MM.1S (cell line): ENCODE results near the gene LAMTOR1.

Source experiments
- DNase-seq: peaks from one replicate; pipeline ENCODE4 v3.0.0-alpha.2; 2015
- H2AFZ ChIP-seq: fragments of 300-600 bp; sonication (generic); 2 replicates; pipeline ENCODE4 v1.6.0; 2016; ENCODE audit warnings: antibody characterized with exemption, low read length
- H3F3A ChIP-seq: fragments of 300-600 bp; sonication (generic); 2 replicates; pipeline ENCODE4 v1.6.1; 2016; ENCODE audit warnings: mild to moderate bottlenecking, antibody characterized with exemption, low read length, moderate library complexity, mixed read lengths; ENCODE audit not compliant: insufficient read depth
- H3K27ac ChIP-seq: fragments of 300-600 bp; sonication (generic); 2 replicates; pipeline ENCODE4 v1.5.1; 2016; ENCODE audit warnings: mild to moderate bottlenecking, low read length
- H3K27me3 ChIP-seq: fragments of 300-600 bp; sonication (generic); replicated peaks from 2 replicates; pipeline ENCODE4 v1.6.0; 2016; ENCODE audit warnings: low read length; ENCODE audit not compliant: insufficient read depth
- H3K36me3 ChIP-seq: fragments of 300-600 bp; sonication (generic); replicated peaks from 2 replicates; pipeline ENCODE4 v1.6.1; 2016; ENCODE audit warnings: mild to moderate bottlenecking, low read length, mixed read lengths; ENCODE audit not compliant: insufficient read depth
- H3K4me1 ChIP-seq: fragments of 300-600 bp; sonication (generic); 2 replicates; pipeline ENCODE4 v1.6.1; 2016; ENCODE audit warnings: low read length, mixed read lengths
- H3K4me2 ChIP-seq: fragments of 300-600 bp; sonication (generic); 2 replicates; pipeline ENCODE4 v1.6.0; 2016; ENCODE audit warnings: low read depth, low read length
- H3K4me3 ChIP-seq: fragments of 300-600 bp; sonication (generic); 2 replicates; pipeline ENCODE4 v1.5.1; 2016; ENCODE audit warnings: low read length, mixed read lengths
- H3K79me2 ChIP-seq: fragments of 300-600 bp; sonication (generic); 2 replicates; pipeline ENCODE4 v1.6.1; 2016; ENCODE audit warnings: mixed run types, low read length, mixed read lengths
- H3K9ac ChIP-seq: fragments of 300-600 bp; sonication (generic); 2 replicates; pipeline ENCODE4 v1.6.1; 2016; ENCODE audit warnings: low read length, mixed read lengths
- H3K9me2 ChIP-seq: fragments of 300-600 bp; sonication (generic); replicated peaks from 2 replicates; pipeline ENCODE4 v1.6.1; 2016; ENCODE audit warnings: mild to moderate bottlenecking, low read length, mixed read lengths; ENCODE audit not compliant: insufficient read depth
- H3K9me3 ChIP-seq: fragments of 300-600 bp; sonication (generic); replicated peaks from 2 replicates; pipeline ENCODE4 v1.6.1; 2016; ENCODE audit warnings: mild to moderate bottlenecking, low read length, mixed read lengths; ENCODE audit not compliant: insufficient read depth
- H4K20me1 ChIP-seq: fragments of 300-600 bp; sonication (generic); 2 replicates; pipeline ENCODE4 v1.6.1; 2016; ENCODE audit warnings: mild to moderate bottlenecking, low read length, moderate library complexity, mixed read lengths; ENCODE audit not compliant: insufficient read depth
- CTCF ChIP-seq: fragments of 300-600 bp; sonication (generic); IDR thresholded peaks from 2 replicates; pipeline ENCODE4 v1.5.1; 2016; ENCODE audit warnings: antibody characterized with exemption, low read length, mixed read lengths
- EZH2 ChIP-seq: fragments of 300-600 bp; sonication (generic); optimal IDR thresholded peaks from 2 replicates; pipeline ENCODE3; 2017; ENCODE audit warnings: low read depth, mild to moderate bottlenecking, antibody characterized with exemption, low read length, mixed read lengths
- EZH2phosphoT487 ChIP-seq: fragments of 300-600 bp; sonication (generic); IDR thresholded peaks from 2 replicates; pipeline ENCODE4 v1.6.1; 2018; ENCODE audit warnings: antibody characterized with exemption, low read length

LAMTOR1 gene

GRCh38 chr11:72048766-72049460, 54.2 kb downstream of the LAMTOR1 start:
- Histone ChIP-seq H3K9ac (no peak overlapping the region), H3K36me3 (no peaks in the 10 kb centered on the region)
- DNase-seq, result no peak

More at GRCh38 chr11:72048766-72049460, 54.2 kb downstream of the LAMTOR1 start:
- Histone ChIP-seq H3K4me1 (no peaks in the 10 kb centered on the region), H3K9me2 (no peaks in the 10 kb centered on the region), H3K4me2 (no peak overlapping the region), H3K27ac (no peak overlapping the region), H3K79me2 (peaks cover 92% of the 10 kb centered on the region), H2AFZ (no peak overlapping the region), H3K4me3 (no peak overlapping the region), H4K20me1 (no peaks in the 10 kb centered on the region), H3K27me3 (no peaks in the 10 kb centered on the region), H3K9me3 (no peaks in the 10 kb centered on the region), H3F3A (no peaks in the 10 kb centered on the region)
- no peak for TF ChIP-seq CTCF
- no peak for TF ChIP-seq EZH2
- TF ChIP-seq EZH2phosphoT487, result no peak
